ENCODE measurements around the gene IL1B. TPM values are rescaled to one million over a fixed set of nuclear protein-coding genes. Genes with fewer than 3 reads are reported as not detected.
A peak's percentile ranks its signal among the peaks of the same experiment; 100 is the strongest.

IL1B gene
- total and polyA plus RNA-seq, 4 experiments from 2014 or later: 0.81 to 1.3 TPM; not detected in 2

- peaks cover 12% of the 10 kb centered on the region in 2 donors for H3K27me3 Mint-ChIP-seq
- H3K36me3 Mint-ChIP-seq: no peaks in the 10 kb centered on the region
- H3K4me3 ChIP-seq (ENCODE audit: low read length in 2 of 2): no peak overlapping the region
- no peak for DNase-seq
- no peaks in the 10 kb centered on the region for H3K27me3 ChIP-seq (ENCODE audit: insufficient read depth, low read length)
- H3K4me1 Mint-ChIP-seq: no peaks in the 10 kb centered on the region
- no peaks in the 10 kb centered on the region for H3K9me3 ChIP-seq (ENCODE audit: control insufficient read depth in 1 of 2, low read length in 2 of 2)
- H3K4me1 ChIP-seq (ENCODE audit: insufficient read depth, low read length): no peaks in the 10 kb centered on the region
- no peak overlapping the region for H3K4me3 Mint-ChIP-seq
- peaks cover 0 to 2% (median 0%) of the 10 kb centered on the region in 8 donors for H3K9me3 Mint-ChIP-seq
- H3K27ac Mint-ChIP-seq: no peak overlapping the region
- no peak overlapping the region for H3K27ac ChIP-seq (ENCODE audit: low read depth, low read length)
- CTCF ChIA-PET (ENCODE audit: partially characterized antibody): no interaction called here
- H3K36me3 ChIP-seq (ENCODE audit: insufficient read depth, low read length): no peaks in the 10 kb centered on the region
- POLR2A ChIA-PET (ENCODE audit: partially characterized antibody): no interaction called here
- intact Hi-C loops (cut with micrococcal nuclease): no loop called here
Observed at GRCh38 chr2:112849956-112850355, 13.4 kb upstream of the IL1B start.

GRCh38 chr2:112848833-112849232 lies 12.3 kb upstream of the IL1B start:
- no peak overlapping the region for H3K27ac Mint-ChIP-seq
- H3K9me3 ChIP-seq (ENCODE audit: control insufficient read depth in 1 of 2, low read length in 2 of 2): no peaks in the 10 kb centered on the region

DNA sequence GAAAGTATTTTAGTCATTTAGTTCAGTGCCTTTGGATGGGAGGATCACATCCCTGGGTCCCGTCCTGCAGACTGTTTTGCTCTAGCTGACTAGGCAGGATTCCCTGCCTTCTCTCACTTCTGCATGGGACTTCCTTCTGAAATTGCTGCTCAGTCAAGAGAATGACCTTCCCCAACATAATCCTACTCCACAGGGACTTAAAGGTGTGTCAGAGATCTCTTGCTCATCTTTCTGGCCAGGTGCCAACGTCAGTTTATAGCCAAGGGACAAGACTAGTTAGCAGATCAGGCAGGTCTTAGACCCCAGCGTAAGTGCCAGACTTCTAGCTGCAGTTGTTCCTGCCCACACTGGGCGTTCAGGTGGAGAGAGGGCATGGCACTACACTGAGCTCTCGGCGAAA lies 9.5 kb upstream of the IL1B start:
- intact Hi-C loops (cut with micrococcal nuclease): no loop called here
- Mint-ChIP-seq H3K36me3 (no peaks in the 10 kb centered on the region), H3K27ac (peak overlapping the region in 1 of 7 donors; percentile 5), H3K4me3 (no peak overlapping the region), H3K27me3 (peaks cover 16 to 23% of the 10 kb centered on the region in 2 donors), H3K9me3 (no peaks in the 10 kb centered on the region), H3K4me1 (no peaks in the 10 kb centered on the region)
- H3K4me3 ChIP-seq (ENCODE audit: low read length in 2 of 2): no peak overlapping the region
- H3K36me3 ChIP-seq (ENCODE audit: insufficient read depth, low read length): no peaks in the 10 kb centered on the region
- ChIA-PET CTCF (ENCODE audit: partially characterized antibody) (no interaction called here), POLR2A (ENCODE audit: partially characterized antibody) (no interaction called here)
- no peaks in the 10 kb centered on the region for H3K27me3 ChIP-seq (ENCODE audit: insufficient read depth, low read length)
- H3K27ac ChIP-seq (ENCODE audit: low read depth, low read length): no peak overlapping the region
- H3K9me3 ChIP-seq (ENCODE audit: control insufficient read depth in 1 of 2, low read length in 2 of 2): no peaks in the 10 kb centered on the region
- H3K4me1 ChIP-seq (ENCODE audit: insufficient read depth, low read length): no peaks in the 10 kb centered on the region
- no peak for DNase-seq

More at GRCh38 chr2:112848833-112849232, 12.3 kb upstream of the IL1B start:
- intact Hi-C loops (cut with micrococcal nuclease): no loop called here
- H3K9me3 Mint-ChIP-seq: peaks cover 0 to 2% (median 0%) of the 10 kb centered on the region in 8 donors
- no peak for DNase-seq
- Histone ChIP-seq H3K27me3 (ENCODE audit: insufficient read depth, low read length) (no peaks in the 10 kb centered on the region), H3K27ac (ENCODE audit: low read depth, low read length) (no peak overlapping the region), H3K36me3 (ENCODE audit: insufficient read depth, low read length) (no peaks in the 10 kb centered on the region), H3K4me3 (ENCODE audit: low read length in 2 of 2) (no peak overlapping the region), H3K4me1 (ENCODE audit: insufficient read depth, low read length) (no peaks in the 10 kb centered on the region)
- H3K4me1 Mint-ChIP-seq: no peaks in the 10 kb centered on the region
- H3K27me3 Mint-ChIP-seq: peaks cover 12% of the 10 kb centered on the region in 2 donors
- ChIA-PET POLR2A (ENCODE audit: partially characterized antibody) (no interaction called here), CTCF (ENCODE audit: partially characterized antibody) (no interaction called here)
- no peaks in the 10 kb centered on the region for H3K36me3 Mint-ChIP-seq
- H3K4me3 Mint-ChIP-seq: no peak overlapping the region

- H3K4me1 Mint-ChIP-seq: no peaks in the 10 kb centered on the region
- no peak overlapping the region for H3K27ac Mint-ChIP-seq
- H3K4me3 ChIP-seq (ENCODE audit: low read length in 2 of 2): no peak overlapping the region
- no peaks in the 10 kb centered on the region for H3K36me3 ChIP-seq (ENCODE audit: insufficient read depth, low read length)
- ChIA-PET POLR2A (ENCODE audit: partially characterized antibody) (no interaction called here), CTCF (ENCODE audit: partially characterized antibody) (no interaction called here)
- no peaks in the 10 kb centered on the region for H3K27me3 ChIP-seq (ENCODE audit: insufficient read depth, low read length)
- H3K9me3 ChIP-seq (ENCODE audit: control insufficient read depth in 1 of 2, low read length in 2 of 2): no peaks in the 10 kb centered on the region
- H3K36me3 Mint-ChIP-seq: no peaks in the 10 kb centered on the region
- intact Hi-C loops (cut with micrococcal nuclease): no loop called here
- DNase-seq: no peak
- H3K27ac ChIP-seq (ENCODE audit: low read depth, low read length): no peak overlapping the region
- no peaks in the 10 kb centered on the region for H3K4me1 ChIP-seq (ENCODE audit: insufficient read depth, low read length)
- H3K27me3 Mint-ChIP-seq: peaks cover 19 to 24% of the 10 kb centered on the region in 2 donors
- H3K9me3 Mint-ChIP-seq: no peaks in the 10 kb centered on the region
- no peak overlapping the region for H3K4me3 Mint-ChIP-seq
Observed at GRCh38 chr2:112843836-112844235, 7.3 kb upstream of the IL1B start.

- Mint-ChIP-seq H3K4me1 (no peaks in the 10 kb centered on the region), H3K9me3 (no peaks in the 10 kb centered on the region), H3K36me3 (no peaks in the 10 kb centered on the region), H3K27me3 (peaks cover 19 to 21% of the 10 kb centered on the region in 2 donors), H3K4me3 (no peak overlapping the region), H3K27ac (no peak overlapping the region)
- no peaks in the 10 kb centered on the region for H3K36me3 ChIP-seq (ENCODE audit: insufficient read depth, low read length)
- no peaks in the 10 kb centered on the region for H3K9me3 ChIP-seq (ENCODE audit: control insufficient read depth in 1 of 2, low read length in 2 of 2)
- POLR2A ChIA-PET (ENCODE audit: partially characterized antibody): no interaction called here
- CTCF ChIA-PET (ENCODE audit: partially characterized antibody): interaction anchor here (0.5 kb wide), 1 partner anchor 98 kb away, joined by 3 read pairs; no protein-coding TSS in a partner anchor
- no peak overlapping the region for H3K27ac ChIP-seq (ENCODE audit: low read depth, low read length)
- no peak for DNase-seq
- no peaks in the 10 kb centered on the region for H3K27me3 ChIP-seq (ENCODE audit: insufficient read depth, low read length)
- intact Hi-C loops (cut with micrococcal nuclease): no loop called here
- H3K4me1 ChIP-seq (ENCODE audit: insufficient read depth, low read length): no peaks in the 10 kb centered on the region
- no peak overlapping the region for H3K4me3 ChIP-seq (ENCODE audit: low read length in 2 of 2)
Observed at GRCh38 chr2:112843288-112843687, 6.7 kb upstream of the IL1B start.

GRCh38 chr2:112841295-112842044 lies 4.9 kb upstream of the IL1B start:
- Mint-ChIP-seq H3K9me3 (no peaks in the 10 kb centered on the region), H3K27me3 (peaks cover 9 to 21% of the 10 kb centered on the region in 2 donors), H3K4me1 (no peaks in the 10 kb centered on the region), H3K27ac (no peak overlapping the region), H3K4me3 (no peak overlapping the region), H3K36me3 (no peaks in the 10 kb centered on the region)
- no peaks in the 10 kb centered on the region for H3K27me3 ChIP-seq (ENCODE audit: insufficient read depth, low read length)
- no peak overlapping the region for H3K27ac ChIP-seq (ENCODE audit: low read depth, low read length)
- H3K4me3 ChIP-seq (ENCODE audit: low read length in 2 of 2): no peak overlapping the region
- ChIA-PET POLR2A (ENCODE audit: partially characterized antibody) (no interaction called here), CTCF (ENCODE audit: partially characterized antibody) (no interaction called here)
- no peak for DNase-seq
- H3K9me3 ChIP-seq (ENCODE audit: control insufficient read depth in 1 of 2, low read length in 2 of 2): no peaks in the 10 kb centered on the region
- no peaks in the 10 kb centered on the region for H3K4me1 ChIP-seq (ENCODE audit: insufficient read depth, low read length)
- intact Hi-C loops (cut with micrococcal nuclease): no loop called here
- H3K36me3 ChIP-seq (ENCODE audit: insufficient read depth, low read length): no peaks in the 10 kb centered on the region

- Mint-ChIP-seq H3K27me3 (peaks cover 9 to 21% of the 10 kb centered on the region in 2 donors), H3K4me1 (no peaks in the 10 kb centered on the region), H3K4me3 (no peak overlapping the region), H3K36me3 (no peaks in the 10 kb centered on the region), H3K9me3 (no peaks in the 10 kb centered on the region), H3K27ac (no peak overlapping the region)
- no peak for DNase-seq
- intact Hi-C loops (cut with micrococcal nuclease): no loop called here
- no peaks in the 10 kb centered on the region for H3K4me1 ChIP-seq (ENCODE audit: insufficient read depth, low read length)
- no peaks in the 10 kb centered on the region for H3K36me3 ChIP-seq (ENCODE audit: insufficient read depth, low read length)
- POLR2A ChIA-PET (ENCODE audit: partially characterized antibody): no interaction called here
- H3K27ac ChIP-seq (ENCODE audit: low read depth, low read length): no peak overlapping the region
- H3K4me3 ChIP-seq (ENCODE audit: low read length in 2 of 2): no peak overlapping the region
- no peaks in the 10 kb centered on the region for H3K27me3 ChIP-seq (ENCODE audit: insufficient read depth, low read length)
- CTCF ChIA-PET (ENCODE audit: partially characterized antibody): no interaction called here
- no peaks in the 10 kb centered on the region for H3K9me3 ChIP-seq (ENCODE audit: control insufficient read depth in 1 of 2, low read length in 2 of 2)
Observed at GRCh38 chr2:112840068-112840445, 3.5 kb upstream of the IL1B start.
